CD8-positive, alpha-beta memory T cell (primary cell): ENCODE measurements around the gene PRKCZ. TPM values are rescaled to one million over a fixed set of nuclear protein-coding genes. Genes with fewer than 3 reads are reported as not detected.

Experiments used
- CTCF ChIA-PET: fragments of 350-600 bp; sonication (Branson Sonifier 250); formaldehyde crosslinking; loops from one replicate; lab custom pipeline; 2021; ENCODE audit warnings: antibody characterized with exemption; lab: Charles Lee
- POLR2A ChIA-PET: fragments of 350-600 bp; sonication (Branson Sonifier 250); formaldehyde crosslinking; loops from one replicate; lab custom pipeline; 2021; ENCODE audit warnings: antibody characterized with exemption; lab: Charles Lee
- DNase-seq, 5 donors: peaks; one replicate each; pipeline versions ENCODE4 v3.0.0 to v3.0.0-alpha.2; 2020 to 2022; ENCODE audit warnings: mixed read lengths in 1 of 5
- H3K27ac ChIP-seq: one replicate; pipeline ENCODE4 v1.7.0; 2013; ENCODE audit warnings: low read depth, mild to moderate bottlenecking, low read length, moderate library complexity
- H3K27me3 ChIP-seq: 2 replicates; pipeline ENCODE4 v1.7.0; 2013; ENCODE audit warnings: low read length, mild to moderate bottlenecking; ENCODE audit not compliant: insufficient read depth, poor library complexity, severe bottlenecking
- H3K36me3 ChIP-seq: 2 replicates; pipeline ENCODE4 v1.7.0; 2013; ENCODE audit warnings: mild to moderate bottlenecking, low read length, moderate library complexity; ENCODE audit not compliant: insufficient read depth
- H3K4me1 ChIP-seq: 2 replicates; pipeline ENCODE4 v1.7.0; 2013; ENCODE audit warnings: mild to moderate bottlenecking, low read length, moderate library complexity; ENCODE audit not compliant: insufficient read depth
- H3K4me3 ChIP-seq: 2 replicates; pipeline ENCODE4 v1.7.0; 2013; ENCODE audit warnings: mild to moderate bottlenecking, low read length
- H3K9me3 ChIP-seq: 2 replicates; pipeline ENCODE4 v1.7.0; 2013; ENCODE audit warnings: mild to moderate bottlenecking, low read length
- H3K27ac Mint-ChIP-seq, 8 donors: one replicate each; pipeline ENCODE4 v1.8.0; 2020 to 2021; ENCODE audit warnings: mixed read lengths in 8 of 8, mild to moderate bottlenecking in 6 of 8, inconsistent platforms in 3 of 8, moderate library complexity in 3 of 8
- H3K27me3 Mint-ChIP-seq, 2 donors: one replicate each; pipeline ENCODE4 v1.8.0; 2020 to 2021; ENCODE audit warnings: mixed read lengths in 2 of 2, mild to moderate bottlenecking in 1 of 2, moderate library complexity in 1 of 2
- H3K36me3 Mint-ChIP-seq, 3 donors: one replicate each; pipeline ENCODE4 v1.8.0; 2020 to 2021; ENCODE audit warnings: mixed read lengths in 3 of 3, inconsistent platforms in 1 of 3, mild to moderate bottlenecking in 1 of 3
- H3K4me1 Mint-ChIP-seq, 3 donors: one replicate each; pipeline ENCODE4 v1.8.0; 2020 to 2021; ENCODE audit warnings: mixed read lengths in 3 of 3, inconsistent platforms in 1 of 3, mild to moderate bottlenecking in 1 of 3
- H3K4me3 Mint-ChIP-seq, 7 donors: one replicate each; pipeline ENCODE4 v1.8.0; 2020 to 2021; ENCODE audit warnings: mixed read lengths in 7 of 7, mild to moderate bottlenecking in 6 of 7, moderate library complexity in 4 of 7, inconsistent platforms in 2 of 7
- H3K9me3 Mint-ChIP-seq, 5 donors: one replicate each; pipeline ENCODE4 v1.8.0; 2020 to 2022; ENCODE audit warnings: mixed read lengths in 5 of 5, mild to moderate bottlenecking in 3 of 5, moderate library complexity in 2 of 5, inconsistent platforms in 1 of 5
- polyA plus RNA-seq: library from polyadenylated mRNA; unstranded; fragments of 300-500 nt; fragmentation: Illumina TruSeq; gene quantifications from one replicate; pipeline ENCODE4 v1.2.3, GENCODE V29; 2021
- total RNA-seq, 2 experiments: library from RNA; stranded (reverse); gene quantifications; one replicate each; pipeline ENCODE4 v1.2.3, GENCODE V29; 2021

PRKCZ gene
- total and polyA plus RNA-seq, 3 experiments from 2014 or later, result 13.8 to 17.4 (median 15.4) TPM

DNA sequence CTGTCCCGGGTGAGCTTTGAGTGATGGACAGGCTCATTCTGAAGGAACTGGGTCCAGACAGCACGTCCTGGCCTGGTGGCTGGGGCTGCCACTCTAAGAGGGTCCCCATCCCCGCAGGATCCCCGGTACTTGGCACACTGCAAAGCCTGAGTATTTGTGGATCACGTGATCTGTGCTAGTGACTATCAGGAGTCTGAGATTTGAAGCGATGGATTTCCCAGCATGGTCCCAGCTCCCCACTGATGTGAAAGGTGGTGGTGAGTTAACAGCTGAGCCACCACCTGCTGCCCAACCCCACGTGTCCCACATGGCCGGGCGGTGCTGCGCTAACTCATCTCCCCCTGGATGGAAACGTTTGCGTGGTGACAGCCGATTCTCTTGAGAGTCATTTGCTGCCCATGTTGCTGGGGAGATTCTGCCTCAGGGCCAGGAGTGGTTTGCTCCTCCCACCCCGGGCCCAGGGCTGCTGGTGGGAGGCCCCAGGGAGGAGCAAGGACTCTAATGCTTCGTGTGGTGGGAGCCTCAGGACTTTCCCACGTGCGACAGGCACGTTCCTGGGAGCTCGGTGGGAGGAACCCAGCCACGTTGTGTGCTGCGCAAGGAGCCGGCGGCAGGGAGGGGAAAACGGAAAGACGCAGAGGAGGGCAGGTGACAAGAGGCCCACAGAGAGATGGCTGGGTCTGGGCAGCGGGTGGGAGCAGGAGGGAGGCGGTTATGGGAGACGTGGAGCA, 129.2 kb downstream of the PRKCZ start:
- Mint-ChIP-seq H3K4me3 (no peak overlapping the region), H3K9me3 (no peaks in the 10 kb centered on the region), H3K27ac (peak overlapping the region in 2 of 8 donors; percentile 22 to 82), H3K27me3 (no peaks in the 10 kb centered on the region), H3K36me3 (peaks cover 0 to 45% (median 3%) of the 10 kb centered on the region in 3 donors), H3K4me1 (peaks cover 0 to 4% (median 2%) of the 10 kb centered on the region in 3 donors)
- H3K4me3 ChIP-seq, result no peak overlapping the region
- H3K36me3 ChIP-seq, result no peaks in the 10 kb centered on the region
- ChIA-PET CTCF (no interaction called here), POLR2A (no interaction called here)
- H3K4me1 ChIP-seq, result peaks cover 1% of the 10 kb centered on the region
- no peak for DNase-seq
- H3K27ac ChIP-seq, result peak overlapping the region; percentile 47
- H3K27me3 ChIP-seq, result no peaks in the 10 kb centered on the region
- no peaks in the 10 kb centered on the region for H3K9me3 ChIP-seq

DNA sequence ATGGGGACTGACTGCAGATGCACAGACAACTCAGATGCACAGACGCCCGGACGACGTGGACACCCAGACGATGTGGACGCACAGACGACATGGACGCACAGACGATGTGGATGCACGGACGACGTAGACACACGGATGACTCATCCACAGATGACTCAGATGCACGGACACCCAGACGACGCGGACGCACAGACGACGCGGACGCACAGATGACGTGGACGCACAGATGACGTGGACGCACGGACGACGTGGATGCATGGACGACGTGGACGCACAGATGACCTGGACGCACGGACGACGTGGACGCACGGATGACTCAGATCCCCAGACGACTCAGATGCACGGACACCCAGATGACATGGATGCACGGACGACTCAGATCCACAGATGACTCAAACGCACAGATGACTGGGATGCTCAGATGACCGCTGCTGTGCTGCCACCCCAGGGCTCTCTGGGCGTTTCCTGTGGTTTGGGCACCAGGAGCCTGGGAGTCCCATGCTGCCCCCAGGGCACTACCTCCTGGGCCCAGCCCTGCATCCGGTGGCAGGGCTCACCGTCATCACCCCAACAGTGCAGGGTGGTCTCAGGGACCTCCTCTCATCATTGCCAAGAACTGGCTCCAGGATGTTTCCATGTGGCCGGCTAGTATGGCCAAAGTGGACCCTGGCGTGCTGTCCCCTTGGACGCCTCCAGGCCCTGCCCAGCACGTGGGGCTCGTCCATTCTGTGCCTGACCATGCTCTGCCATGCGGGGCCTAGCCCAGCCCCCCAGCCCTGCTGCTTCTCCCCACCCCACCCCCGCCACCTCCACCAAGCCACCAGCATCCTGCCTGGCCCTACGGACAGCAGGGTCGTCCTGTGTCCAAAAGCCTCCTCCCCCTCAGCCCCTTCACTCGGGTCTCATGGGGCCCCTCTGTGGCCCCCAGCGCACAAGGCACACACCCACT, 130.4 kb downstream of the PRKCZ start:
- Mint-ChIP-seq H3K9me3 (no peaks in the 10 kb centered on the region), H3K4me3 (no peak overlapping the region), H3K27ac (peak overlapping the region in 2 of 8 donors; percentile 57 to 60), H3K36me3 (peaks cover 0 to 52% (median 5%) of the 10 kb centered on the region in 3 donors), H3K4me1 (peaks cover 0 to 2% (median 0%) of the 10 kb centered on the region in 3 donors), H3K27me3 (no peaks in the 10 kb centered on the region)
- no peaks in the 10 kb centered on the region for H3K9me3 ChIP-seq
- H3K36me3 ChIP-seq, result no peaks in the 10 kb centered on the region
- ChIA-PET CTCF (no interaction called here), POLR2A (no interaction called here)
- no peaks in the 10 kb centered on the region for H3K27me3 ChIP-seq
- no peak overlapping the region for H3K4me3 ChIP-seq
- no peak for DNase-seq
- H3K27ac ChIP-seq, result peak overlapping the region; percentile 67
- H3K4me1 ChIP-seq, result no peaks in the 10 kb centered on the region

DNA sequence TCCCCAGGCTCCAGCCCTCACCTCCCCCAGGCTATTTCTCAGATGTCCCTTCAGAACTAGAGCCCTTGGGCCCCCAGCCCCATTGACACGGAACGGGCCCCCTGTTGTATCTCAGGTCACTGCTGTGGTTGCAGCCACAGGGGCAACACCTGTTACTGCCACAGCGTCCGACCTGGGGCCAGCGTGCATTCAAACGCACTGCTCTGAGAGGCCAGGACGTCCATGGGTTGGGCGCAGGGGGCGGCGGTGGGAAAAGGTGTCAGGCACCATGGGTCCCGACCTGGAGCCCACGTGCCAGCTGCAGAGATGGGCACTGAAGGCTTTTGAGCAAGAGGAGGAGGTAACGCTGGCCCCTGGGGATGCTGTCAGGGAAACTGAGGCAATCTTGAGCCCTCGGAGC, 131.1 kb downstream of the PRKCZ start:
- no peak overlapping the region for H3K27ac ChIP-seq
- H3K4me3 Mint-ChIP-seq, result no peak overlapping the region
- H3K4me3 ChIP-seq, result no peak overlapping the region
- no peaks in the 10 kb centered on the region for H3K36me3 ChIP-seq
- no peaks in the 10 kb centered on the region for H3K9me3 Mint-ChIP-seq
- H3K4me1 ChIP-seq, result no peaks in the 10 kb centered on the region
- H3K9me3 ChIP-seq, result no peaks in the 10 kb centered on the region
- H3K36me3 Mint-ChIP-seq, result peaks cover 0 to 51% (median 5%) of the 10 kb centered on the region in 3 donors
- CTCF ChIA-PET, result no interaction called here
- H3K27me3 Mint-ChIP-seq, result no peaks in the 10 kb centered on the region
- POLR2A ChIA-PET, result no interaction called here
- no peaks in the 10 kb centered on the region for H3K27me3 ChIP-seq
- H3K4me1 Mint-ChIP-seq, result peaks cover 0 to 2% (median 0%) of the 10 kb centered on the region in 3 donors
- peak overlapping the region in 1 of 8 donors; percentile 60 for H3K27ac Mint-ChIP-seq
- no peak for DNase-seq

DNA sequence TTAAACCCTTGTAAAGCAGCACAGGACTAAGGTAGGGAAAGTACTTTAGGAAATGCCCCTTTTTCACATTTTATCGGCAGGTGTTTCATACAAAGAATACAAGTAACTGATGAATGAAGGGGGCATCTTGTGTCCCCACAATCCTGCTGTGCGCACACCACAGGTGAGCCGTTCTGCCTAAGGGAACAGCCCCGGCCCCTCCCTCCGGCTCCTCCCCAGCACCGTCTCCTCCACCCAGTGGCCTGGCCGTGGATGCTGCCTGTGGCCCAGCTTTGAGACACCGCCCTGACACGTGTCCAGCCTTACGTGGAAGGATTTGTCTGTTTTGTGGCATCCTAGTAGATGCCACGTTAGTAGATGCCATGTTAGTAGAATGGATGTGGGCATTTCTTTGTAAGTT, 131.5 kb downstream of the PRKCZ start:
- H3K9me3 ChIP-seq, result no peaks in the 10 kb centered on the region
- Mint-ChIP-seq H3K27me3 (no peaks in the 10 kb centered on the region), H3K9me3 (no peaks in the 10 kb centered on the region), H3K27ac (no peak overlapping the region), H3K4me1 (peaks cover 0 to 2% (median 0%) of the 10 kb centered on the region in 3 donors), H3K36me3 (peaks cover 0 to 49% (median 4%) of the 10 kb centered on the region in 3 donors), H3K4me3 (no peak overlapping the region)
- no peak overlapping the region for H3K27ac ChIP-seq
- H3K27me3 ChIP-seq, result no peaks in the 10 kb centered on the region
- no peak overlapping the region for H3K4me3 ChIP-seq
- CTCF ChIA-PET, result no interaction called here
- POLR2A ChIA-PET, result no interaction called here
- no peaks in the 10 kb centered on the region for H3K36me3 ChIP-seq
- no peak for DNase-seq
- no peaks in the 10 kb centered on the region for H3K4me1 ChIP-seq

DNA sequence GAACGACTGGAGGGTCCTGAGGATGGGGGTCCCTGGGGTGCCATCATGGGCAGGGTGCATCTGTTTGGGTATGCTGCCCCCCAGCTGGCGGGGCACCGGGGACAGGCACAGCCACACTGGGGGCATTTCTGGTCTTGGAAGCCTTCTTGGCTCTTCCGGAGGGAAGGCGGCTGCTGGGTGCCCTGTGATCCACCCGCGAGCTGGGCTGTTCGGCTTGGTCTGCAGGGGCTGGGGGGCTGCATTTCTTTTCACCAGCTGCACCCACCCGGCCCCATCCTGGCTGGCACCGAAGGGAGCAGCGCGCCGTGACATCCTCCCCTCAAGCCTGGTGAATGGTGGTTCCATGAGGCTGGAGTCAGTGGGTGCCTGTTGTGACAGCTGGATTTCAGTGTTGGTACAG, 132.2 kb downstream of the PRKCZ start:
- Histone ChIP-seq H3K27ac (no peak overlapping the region), H3K27me3 (no peaks in the 10 kb centered on the region), H3K4me1 (no peaks in the 10 kb centered on the region), H3K36me3 (no peaks in the 10 kb centered on the region), H3K4me3 (no peak overlapping the region), H3K9me3 (no peaks in the 10 kb centered on the region)
- no peak for DNase-seq
- Mint-ChIP-seq H3K9me3 (no peaks in the 10 kb centered on the region), H3K27ac (peak overlapping the region in 2 of 8 donors; percentile 43 to 54), H3K4me1 (peaks cover 0 to 2% (median 0%) of the 10 kb centered on the region in 3 donors), H3K27me3 (no peaks in the 10 kb centered on the region), H3K4me3 (no peak overlapping the region), H3K36me3 (peaks cover 0 to 44% (median 4%) of the 10 kb centered on the region in 3 donors)
- CTCF ChIA-PET, result no interaction called here
- POLR2A ChIA-PET, result no interaction called here

DNA sequence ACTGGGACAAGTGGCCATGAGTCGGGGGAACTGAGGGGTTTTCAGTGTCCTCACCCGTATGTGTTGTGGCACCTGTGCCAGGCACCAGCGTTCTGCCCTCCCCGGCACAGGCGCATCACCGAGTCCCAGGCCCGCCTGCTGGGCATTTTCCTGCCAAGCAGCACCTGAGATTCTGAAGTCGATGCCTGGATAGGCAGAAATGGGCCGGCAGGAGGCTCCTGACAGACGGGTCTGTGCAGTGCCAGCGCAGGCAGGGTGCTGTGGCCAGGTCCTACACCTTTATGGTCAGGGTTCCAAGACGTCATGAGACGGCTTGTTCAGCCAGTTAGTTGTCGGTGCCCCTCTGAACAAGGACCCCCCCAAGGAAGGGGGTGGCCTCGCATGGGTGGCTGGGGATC, 133.7 kb downstream of the PRKCZ start:
- CTCF ChIA-PET, result interaction anchor here (2.1 kb wide), 1 partner anchor 11 kb away, joined by 5 read pairs; the partner anchor contains the start of gene FAAP20
- peak overlapping the region in 2 of 8 donors; percentile 36 to 54 for H3K27ac Mint-ChIP-seq
- H3K36me3 Mint-ChIP-seq, result peaks cover 0 to 38% (median 4%) of the 10 kb centered on the region in 3 donors
- no peaks in the 10 kb centered on the region for H3K27me3 ChIP-seq
- DNase-seq, result no peak
- H3K36me3 ChIP-seq, result no peaks in the 10 kb centered on the region
- no peak overlapping the region for H3K27ac ChIP-seq
- H3K9me3 Mint-ChIP-seq, result no peaks in the 10 kb centered on the region
- no peaks in the 10 kb centered on the region for H3K9me3 ChIP-seq
- no peaks in the 10 kb centered on the region for H3K4me1 Mint-ChIP-seq
- POLR2A ChIA-PET, result no interaction called here
- H3K4me3 ChIP-seq, result no peak overlapping the region
- H3K4me3 Mint-ChIP-seq, result no peak overlapping the region
- no peaks in the 10 kb centered on the region for H3K27me3 Mint-ChIP-seq
- H3K4me1 ChIP-seq, result no peaks in the 10 kb centered on the region

DNA sequence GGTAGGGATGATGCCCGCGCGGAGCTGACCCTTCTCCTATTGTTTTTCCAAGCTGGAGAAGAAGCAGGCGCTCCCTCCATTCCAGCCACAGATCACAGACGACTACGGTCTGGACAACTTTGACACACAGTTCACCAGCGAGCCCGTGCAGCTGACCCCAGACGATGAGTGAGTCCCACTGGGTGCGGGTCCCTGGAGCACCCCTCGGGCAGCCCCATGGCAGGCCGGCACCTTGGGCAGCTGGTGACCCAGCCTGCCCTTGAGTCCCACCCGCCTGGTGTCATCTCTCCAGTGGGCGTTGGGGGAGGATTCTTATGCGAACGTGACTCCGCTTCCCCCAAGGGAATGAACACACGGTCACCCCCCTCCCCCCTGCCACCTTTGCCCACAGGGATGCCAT, 134.3 kb downstream of the PRKCZ start:
- Histone ChIP-seq H3K4me3 (no peak overlapping the region), H3K36me3 (no peaks in the 10 kb centered on the region), H3K27ac (no peak overlapping the region), H3K4me1 (no peaks in the 10 kb centered on the region), H3K27me3 (no peaks in the 10 kb centered on the region), H3K9me3 (no peaks in the 10 kb centered on the region)
- peak overlapping the region in 2 of 8 donors; percentile 23 to 54 for H3K27ac Mint-ChIP-seq
- H3K4me3 Mint-ChIP-seq, result no peak overlapping the region
- DNase-seq, result no peak
- H3K9me3 Mint-ChIP-seq, result no peaks in the 10 kb centered on the region
- ChIA-PET POLR2A (no interaction called here), CTCF (interaction anchor here (1.6 to 2.1 kb wide), 2 partner anchors 10 to 11 kb away, joined by 5 read pairs; partner anchors contain the start of gene FAAP20)
- H3K4me1 Mint-ChIP-seq, result peaks cover 0 to 5% (median 2%) of the 10 kb centered on the region in 3 donors
- no peaks in the 10 kb centered on the region for H3K27me3 Mint-ChIP-seq
- H3K36me3 Mint-ChIP-seq, result peaks cover 0 to 38% (median 4%) of the 10 kb centered on the region in 3 donors
